Smooth muscle cell (in vitro differentiated cells): Measurements from ENCODE around the gene PLSCR3. TPM values are rescaled to one million over a fixed set of nuclear protein-coding genes. Genes with fewer than 3 reads are reported as not detected.

Experiments
- DNase-seq: peaks from one replicate; lab custom pipeline; 2025; ENCODE audit not compliant: unreplicated experiment; lab: John Stamatoyannopoulos, UW
- H2AFZ ChIP-seq: fragments of 200-600 bp; sonication (generic); 2 replicates; pipeline ENCODE4 v1.6.0; 2016; ENCODE audit warnings: antibody characterized with exemption, low read depth, mild to moderate bottlenecking
- H3F3A ChIP-seq: fragments of 200-600 bp; sonication (generic); 2 replicates; pipeline ENCODE4 v1.6.0; 2017; ENCODE audit warnings: antibody characterized with exemption, low read depth
- H3K27ac ChIP-seq: fragments of 200-600 bp; sonication (generic); 2 replicates; pipeline ENCODE4 v1.5.1; 2016; ENCODE audit warnings: low read depth, mild to moderate bottlenecking
- H3K27me3 ChIP-seq: fragments of 200-600 bp; sonication (generic); 2 replicates; pipeline ENCODE4 v1.6.1; 2016; ENCODE audit warnings: low read depth, mild to moderate bottlenecking
- H3K36me3 ChIP-seq: fragments of 200-600 bp; sonication (generic); 2 replicates; pipeline ENCODE4 v1.5.1; 2016; ENCODE audit warnings: low read depth
- H3K4me1 ChIP-seq: fragments of 200-600 bp; sonication (generic); 2 replicates; pipeline ENCODE4 v1.5.1; 2016; ENCODE audit warnings: low read depth
- H3K4me2 ChIP-seq: fragments of 200-600 bp; sonication (generic); 2 replicates; pipeline ENCODE4 v1.6.0; 2016; ENCODE audit warnings: mild to moderate bottlenecking
- H3K4me3 ChIP-seq: fragments of 200-600 bp; sonication (generic); 2 replicates; pipeline ENCODE4 v1.5.1; 2016; ENCODE audit warnings: mild to moderate bottlenecking
- H3K79me2 ChIP-seq: fragments of 200-600 bp; sonication (generic); 2 replicates; pipeline ENCODE4 v1.6.0; 2016; ENCODE audit warnings: low read depth, mild to moderate bottlenecking
- H3K9ac ChIP-seq: fragments of 200-600 bp; sonication (generic); 2 replicates; pipeline ENCODE4 v1.6.0; 2016; ENCODE audit warnings: low read depth
- H3K9me3 ChIP-seq: fragments of 200-600 bp; sonication (generic); replicated peaks from 2 replicates; pipeline ENCODE4 v1.5.1; 2016; ENCODE audit warnings: low read depth
- H4K20me1 ChIP-seq: fragments of 200-600 bp; sonication (generic); 2 replicates; pipeline ENCODE4 v1.6.0; 2016; ENCODE audit warnings: low read depth
- WGBS: methylation state at CpG from one replicate; pipeline ENCODE4 v1.1.7; 2016; ENCODE audit warnings: low lambda C conversion rate; 5-methylcytosine and 5-hydroxymethylcytosine counted together
- polyA plus RNA-seq: library from polyadenylated mRNA; unstranded; fragments of >200 nt; fragmentation: Nextera tagmentation; extraction: Ambion mirVana; gene quantifications from 2 replicates; pipeline ENCODE4 v1.2.1, GENCODE V29; 2016
- total RNA-seq: library from RNA; depleted of rRNA; stranded (reverse); fragments of >200 nt; gene quantifications from 2 replicates; pipeline ENCODE4 v1.2.3, GENCODE V29; 2014
- TF ChIP-seq, protein P1 (sequence below): fragments of 200-600 bp; sonication (generic); IDR thresholded peaks from 2 replicates; pipeline ENCODE4 v1.5.1; 2017; ENCODE audit warnings: borderline replicate concordance, mild to moderate bottlenecking, antibody characterized with exemption; ENCODE audit not compliant: insufficient read depth, poor library complexity, severe bottlenecking

The PLSCR3 gene
- total and polyA plus RNA-seq, 2 experiments from 2014 or later: 29.3 to 110 TPM

DNA sequence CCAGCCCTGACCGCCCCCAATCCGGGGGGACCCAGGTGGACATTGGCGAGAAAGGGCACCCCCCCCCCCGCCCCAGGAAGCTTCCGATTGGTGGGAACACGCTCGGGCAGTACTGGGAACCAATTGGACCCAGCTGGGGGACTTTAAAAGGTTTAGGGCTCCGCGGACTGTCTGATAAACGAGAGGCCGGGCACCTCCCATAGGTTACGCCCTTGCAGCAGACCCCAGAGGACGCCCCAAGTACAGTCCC lies 9.3 kb upstream of the PLSCR3 start:
- Histone ChIP-seq H3F3A (peaks cover 4% of the 10 kb centered on the region), H3K4me1 (peaks cover 16% of the 10 kb centered on the region), H3K9me3 (no peaks in the 10 kb centered on the region), H3K79me2 (peaks cover 12% of the 10 kb centered on the region), H2AFZ (peak overlapping the region; percentile 70), H3K27ac (peak overlapping the region; percentile 77), H3K4me2 (peak overlapping the region; percentile 85), H3K27me3 (no peaks in the 10 kb centered on the region), H3K4me3 (peak overlapping the region; percentile 91), H3K36me3 (no peaks in the 10 kb centered on the region), H4K20me1 (peaks cover 23% of the 10 kb centered on the region), H3K9ac (peak overlapping the region; percentile 34)
- TF ChIP-seq, protein P1, sequence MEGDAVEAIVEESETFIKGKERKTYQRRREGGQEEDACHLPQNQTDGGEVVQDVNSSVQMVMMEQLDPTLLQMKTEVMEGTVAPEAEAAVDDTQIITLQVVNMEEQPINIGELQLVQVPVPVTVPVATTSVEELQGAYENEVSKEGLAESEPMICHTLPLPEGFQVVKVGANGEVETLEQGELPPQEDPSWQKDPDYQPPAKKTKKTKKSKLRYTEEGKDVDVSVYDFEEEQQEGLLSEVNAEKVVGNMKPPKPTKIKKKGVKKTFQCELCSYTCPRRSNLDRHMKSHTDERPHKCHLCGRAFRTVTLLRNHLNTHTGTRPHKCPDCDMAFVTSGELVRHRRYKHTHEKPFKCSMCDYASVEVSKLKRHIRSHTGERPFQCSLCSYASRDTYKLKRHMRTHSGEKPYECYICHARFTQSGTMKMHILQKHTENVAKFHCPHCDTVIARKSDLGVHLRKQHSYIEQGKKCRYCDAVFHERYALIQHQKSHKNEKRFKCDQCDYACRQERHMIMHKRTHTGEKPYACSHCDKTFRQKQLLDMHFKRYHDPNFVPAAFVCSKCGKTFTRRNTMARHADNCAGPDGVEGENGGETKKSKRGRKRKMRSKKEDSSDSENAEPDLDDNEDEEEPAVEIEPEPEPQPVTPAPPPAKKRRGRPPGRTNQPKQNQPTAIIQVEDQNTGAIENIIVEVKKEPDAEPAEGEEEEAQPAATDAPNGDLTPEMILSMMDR: no peak
- no peak for DNase-seq
- WGBS: 0% methylated on average over 11 of the region's 13 CpGs

DNA sequence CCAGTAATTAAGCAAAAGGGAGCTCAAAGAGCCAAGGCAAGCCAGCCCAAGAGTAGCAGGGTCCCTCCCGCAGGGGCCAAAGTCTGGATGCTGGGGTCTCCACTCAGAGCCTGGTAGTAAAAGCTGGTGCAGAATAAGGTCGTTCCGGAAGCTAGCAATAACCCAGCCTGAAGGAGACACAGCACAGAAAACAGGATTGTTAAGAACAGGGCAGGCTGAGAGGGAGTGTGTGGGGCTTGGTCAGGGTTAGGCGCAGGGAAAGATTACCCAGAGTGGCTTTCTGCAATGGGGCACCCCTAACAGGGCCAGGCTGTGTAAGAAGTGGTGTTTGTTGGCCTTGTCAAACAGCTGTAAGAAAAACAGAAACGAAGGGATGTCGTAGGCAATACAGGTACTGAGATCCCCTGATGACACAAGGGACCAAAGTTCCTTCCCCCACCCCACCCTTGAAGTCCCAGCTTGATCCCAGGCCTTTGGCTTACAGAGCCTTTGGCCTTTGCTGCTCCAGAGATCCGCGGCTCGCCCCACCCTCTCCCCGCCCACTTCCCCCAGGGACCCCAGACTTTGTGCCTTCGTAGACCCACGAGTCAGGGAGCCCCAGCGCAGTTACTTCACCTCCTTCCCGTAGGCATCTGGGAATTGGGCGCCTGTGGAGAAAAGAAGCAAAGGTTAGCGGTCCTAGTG lies 8.9 kb upstream of the PLSCR3 start:
- peak overlapping the region; percentile 91 for H3K4me3 ChIP-seq
- DNase-seq: no peak
- H3K27me3 ChIP-seq: no peaks in the 10 kb centered on the region
- peak overlapping the region; percentile 34 for H3K9ac ChIP-seq
- peak overlapping the region; percentile 85 for H3K4me2 ChIP-seq
- peaks cover 23% of the 10 kb centered on the region for H4K20me1 ChIP-seq
- 18% methylated on average over 16 of the region's 16 CpGs for WGBS
- no peaks in the 10 kb centered on the region for H3K36me3 ChIP-seq
- peaks cover 16% of the 10 kb centered on the region for H3K4me1 ChIP-seq
- H3F3A ChIP-seq: peaks cover 4% of the 10 kb centered on the region
- TF ChIP-seq, protein P1: no peak
- H3K79me2 ChIP-seq: peaks cover 12% of the 10 kb centered on the region
- H3K9me3 ChIP-seq: no peaks in the 10 kb centered on the region
- H2AFZ ChIP-seq: no peak overlapping the region
- peak overlapping the region; percentile 77 for H3K27ac ChIP-seq

DNA sequence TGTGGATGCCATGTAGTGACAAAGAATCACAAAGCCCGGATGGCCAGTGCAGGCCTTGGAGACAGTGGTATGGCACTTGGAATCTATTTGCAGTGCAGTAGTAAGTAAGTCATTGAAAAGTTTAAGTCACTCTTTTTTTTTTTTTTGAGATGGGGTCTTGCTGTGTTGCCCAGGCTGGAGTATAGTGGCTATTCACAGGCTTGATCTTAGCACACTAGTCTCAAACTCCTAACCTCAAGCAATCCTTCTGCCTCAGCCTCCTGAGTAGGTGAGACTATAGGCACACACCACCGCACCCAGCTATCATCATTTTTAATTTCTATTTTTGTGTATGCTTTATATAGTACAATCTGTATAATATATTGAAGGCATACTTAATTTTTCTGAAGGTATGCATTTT lies 4.3 kb upstream of the PLSCR3 start:
- Histone ChIP-seq H3K27ac (no peak overlapping the region), H3K4me1 (peaks cover 13% of the 10 kb centered on the region), H3K79me2 (peaks cover 12% of the 10 kb centered on the region), H3F3A (peaks cover 8% of the 10 kb centered on the region), H3K4me3 (no peak overlapping the region), H3K36me3 (no peaks in the 10 kb centered on the region), H3K9me3 (no peaks in the 10 kb centered on the region), H2AFZ (no peak overlapping the region), H3K4me2 (no peak overlapping the region), H3K9ac (no peak overlapping the region), H4K20me1 (no peaks in the 10 kb centered on the region), H3K27me3 (no peaks in the 10 kb centered on the region)
- DNase-seq: no peak
- TF ChIP-seq, protein P1: no peak
- 89% methylated on average over 2 of the region's 2 CpGs for whole genome bisulfite sequencing

DNA sequence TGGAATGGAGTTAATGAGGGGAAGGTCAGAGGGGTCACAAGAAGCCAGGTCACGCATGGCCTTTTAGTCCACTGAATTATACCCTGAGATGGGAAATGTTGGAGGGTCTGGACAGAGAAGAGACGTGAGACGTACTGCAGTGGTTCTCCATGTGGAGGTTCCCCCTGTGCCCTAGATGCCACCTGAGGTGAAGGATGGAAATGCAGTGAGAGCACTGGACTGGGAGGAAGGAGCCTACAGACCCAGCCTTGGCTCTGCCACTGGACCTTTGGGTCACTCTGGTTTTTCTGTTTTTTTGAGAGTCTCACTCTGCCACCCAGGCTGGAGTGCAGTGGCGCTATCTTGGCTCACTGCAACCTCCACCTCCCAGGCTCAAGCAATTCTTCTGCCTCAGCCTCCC lies 1.8 kb upstream of the PLSCR3 start:
- H2AFZ ChIP-seq: no peak overlapping the region
- H3K4me2 ChIP-seq: no peak overlapping the region
- no peak overlapping the region for H3K4me3 ChIP-seq
- peaks cover 9% of the 10 kb centered on the region for H3K4me1 ChIP-seq
- H3K79me2 ChIP-seq: no peaks in the 10 kb centered on the region
- no peaks in the 10 kb centered on the region for H3K27me3 ChIP-seq
- peaks cover 3% of the 10 kb centered on the region for H4K20me1 ChIP-seq
- DNase-seq: no peak
- H3K36me3 ChIP-seq: no peaks in the 10 kb centered on the region
- TF ChIP-seq, protein P1: no peak
- H3K9me3 ChIP-seq: no peaks in the 10 kb centered on the region
- H3F3A ChIP-seq: peaks cover 4% of the 10 kb centered on the region
- no peak overlapping the region for H3K9ac ChIP-seq
- H3K27ac ChIP-seq: no peak overlapping the region
- 96% methylated on average over 4 of the region's 4 CpGs for WGBS
